Inflammatory macrophage treated with lipopolysaccharide for 4 hours (primary cell): Measurements from ENCODE around the gene REEP2.
"Not testable (repeated sequence)": the region's sequence is repeated elsewhere in the genome, so short reads cannot be mapped to it uniquely, and the experiment has no call there.

Experiments used
- DNase-seq: peaks from one replicate; pipeline ENCODE4 v3.0.0-alpha.2; 2020

Gene REEP2

GRCh38 chr5:138438724-138439476 lies at the start of gene REEP2:
Gene REEP2 (plus strand): TSS chr5:138439057. CDS start chr5:138439209, 152 bp downstream.
- DNase-seq: peak; percentile 49

GRCh38 chr5:138389332-138389731 lies 49.5 kb upstream of the REEP2 start:
- no peak for DNase-seq

DNA sequence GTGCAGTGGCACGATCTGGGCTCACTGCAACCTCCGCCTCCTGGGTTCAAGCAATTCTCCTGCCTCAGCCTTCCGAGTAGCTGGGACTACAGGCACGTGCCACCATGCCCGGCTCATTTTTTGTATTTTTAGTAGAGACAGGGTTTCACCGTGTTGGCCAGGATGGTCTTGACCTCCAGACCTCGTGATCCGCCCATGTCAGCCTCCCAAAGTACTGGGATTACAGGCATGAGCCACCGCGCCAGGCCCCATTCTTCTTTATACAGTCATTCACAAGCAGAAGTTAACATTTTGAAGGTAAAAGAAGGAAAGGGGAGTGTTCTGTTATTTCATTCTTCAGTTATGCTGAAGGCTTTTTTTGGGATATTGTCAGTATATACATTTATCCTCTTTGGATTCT lies 48.9 kb upstream of the REEP2 start:
- DNase-seq: not testable (repeated sequence)

GRCh38 chr5:138391859-138392386 lies 46.9 kb upstream of the REEP2 start:
- no peak for DNase-seq

DNA sequence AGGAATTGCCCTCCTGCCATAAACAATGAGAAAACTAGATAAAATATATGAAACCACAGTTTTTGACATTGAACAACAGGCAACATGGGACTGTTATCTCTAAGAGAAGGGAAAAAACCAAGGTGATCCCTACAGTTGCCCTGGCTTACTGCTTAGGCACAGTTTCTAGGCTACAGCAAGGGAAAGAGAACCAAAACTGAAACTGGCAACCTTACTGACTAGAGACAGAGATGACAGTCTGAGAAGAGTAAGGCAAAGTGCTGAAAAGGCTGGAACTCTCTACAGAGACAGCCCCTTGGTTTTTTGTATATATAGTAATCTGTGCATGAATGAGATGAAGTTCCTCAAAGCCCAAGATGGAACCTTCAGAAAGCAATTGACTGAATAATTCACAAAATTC lies 36.2 kb upstream of the REEP2 start:
- DNase-seq: peak; percentile 20

DNA sequence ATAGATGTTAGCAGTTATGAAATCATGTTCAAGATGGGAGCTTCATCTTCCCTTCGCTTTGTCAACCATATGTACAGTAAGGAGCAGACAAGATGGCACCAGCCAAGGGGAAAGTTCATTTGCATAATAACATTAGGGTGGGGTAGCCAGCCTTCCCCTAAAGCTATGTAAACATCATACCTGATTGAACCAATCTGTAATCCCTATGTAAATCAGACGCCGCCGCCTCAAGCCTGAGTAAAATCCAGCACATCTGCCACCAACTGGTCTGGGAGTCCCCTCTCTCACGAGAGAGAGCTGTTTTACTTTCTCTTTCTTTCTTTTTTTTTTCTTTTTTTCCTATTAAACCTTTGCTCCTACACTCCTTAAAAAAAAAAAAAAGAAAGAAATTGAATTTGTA lies 30.8 kb upstream of the REEP2 start:
- peak; percentile 16 for DNase-seq

DNA sequence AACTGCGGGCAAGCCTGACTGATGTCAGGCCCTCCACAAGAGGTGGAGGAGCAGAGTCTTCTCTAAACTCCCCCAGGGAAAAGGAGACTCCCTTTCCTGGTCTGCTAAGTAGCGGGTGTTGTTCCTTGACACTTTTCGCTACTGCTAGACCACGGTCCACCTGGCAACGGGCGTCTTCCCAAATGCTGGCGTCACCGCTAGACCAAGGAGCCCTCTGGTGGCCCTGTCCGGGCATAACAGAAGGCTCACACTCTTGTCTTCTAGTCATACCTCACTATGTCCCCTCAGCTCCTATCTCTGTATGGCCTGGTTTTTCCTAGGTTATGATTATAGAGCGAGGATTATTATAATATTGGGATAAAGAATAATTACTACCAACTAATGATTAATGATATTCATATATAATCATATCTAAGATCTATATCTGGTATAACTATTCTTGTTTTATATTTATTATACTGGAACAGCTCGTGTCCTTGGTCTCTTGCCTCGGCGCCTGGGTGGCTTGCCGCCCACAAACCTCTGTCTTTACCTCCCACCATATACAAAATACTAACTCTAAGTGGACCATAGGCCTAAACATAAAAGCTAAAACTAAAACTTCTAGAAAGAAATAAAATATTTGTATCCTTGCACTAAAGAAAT lies 27.7 kb upstream of the REEP2 start:
- DNase-seq: peak; percentile 36

DNA sequence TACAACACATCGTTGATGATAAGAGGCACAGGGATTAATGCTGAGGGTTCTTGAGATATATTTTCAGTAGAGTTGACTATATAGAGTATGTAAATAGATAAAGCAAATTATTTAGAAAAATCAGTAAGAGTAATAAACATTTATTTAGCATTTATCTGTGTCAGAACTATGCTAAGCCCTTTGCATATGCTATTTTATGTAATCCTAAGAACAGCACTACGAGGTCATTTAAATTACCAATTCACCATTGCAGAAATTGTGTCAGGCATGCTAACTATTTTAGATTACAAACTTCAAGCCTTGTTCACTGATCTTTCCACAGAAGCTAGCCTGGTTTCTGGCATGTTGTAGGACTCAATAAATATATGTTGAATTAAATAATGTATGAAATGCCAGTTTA lies 20.4 kb upstream of the REEP2 start:
- no peak for DNase-seq

DNA sequence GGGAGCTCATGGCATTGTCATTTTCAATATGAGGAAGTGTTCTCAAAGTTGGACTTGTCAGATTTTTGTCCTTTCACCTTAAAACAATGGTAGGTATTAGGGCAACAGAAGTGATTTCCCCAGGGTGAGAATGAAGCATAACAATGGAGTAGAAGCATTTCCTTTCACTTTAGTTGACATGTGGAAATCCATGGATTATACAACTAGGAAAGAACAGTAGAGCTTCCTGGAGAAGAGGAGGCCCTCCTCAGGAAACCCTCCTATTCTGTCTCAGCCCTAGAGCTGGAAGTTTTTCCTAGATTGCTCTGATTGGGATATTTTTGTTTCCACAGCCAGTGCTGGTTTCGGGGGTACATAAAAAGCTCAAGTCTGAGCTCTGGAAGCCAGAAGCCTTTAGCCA lies 13.8 kb upstream of the REEP2 start:
- DNase-seq: no peak

- DNase-seq: no peak
These were observed 2.9 kb upstream of the REEP2 start for GRCh38 chr5:138435943-138436342.

DNA sequence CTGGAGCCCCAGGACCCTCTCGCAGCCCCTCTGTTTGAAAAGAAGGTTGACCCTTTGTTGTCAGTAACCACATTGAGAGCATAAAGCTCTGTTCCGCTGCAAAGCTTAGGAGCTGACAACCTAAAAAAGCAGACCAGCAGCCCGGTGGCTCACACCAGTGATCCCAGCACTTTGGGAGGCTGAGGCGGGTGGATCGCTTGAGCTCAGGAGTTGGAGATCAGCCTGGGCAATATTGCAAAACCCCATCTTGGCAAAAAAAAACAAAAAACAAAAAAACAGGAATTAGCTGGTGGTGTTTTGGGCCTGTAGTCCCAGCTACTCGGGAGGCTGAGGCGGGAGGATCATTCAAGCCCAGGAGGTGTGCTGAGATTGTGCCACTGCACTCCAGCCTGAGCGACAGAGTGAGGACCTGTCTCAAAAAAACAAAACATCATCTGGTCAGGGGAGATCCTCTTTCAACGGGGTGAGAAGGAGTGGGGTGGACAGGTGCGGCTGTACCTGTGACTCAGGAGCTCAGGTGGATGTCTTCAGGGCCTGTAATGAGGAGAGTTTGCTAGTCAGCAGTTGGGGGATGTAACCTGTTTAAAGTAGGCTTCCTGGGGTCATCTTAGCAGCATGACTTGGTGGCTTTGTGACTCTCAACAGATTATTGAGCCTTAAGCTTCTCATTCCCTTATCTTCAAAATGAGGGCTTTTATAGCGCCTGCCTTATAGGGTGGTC lies 694 bp upstream of the REEP2 start:
- DNase-seq: no peak

DNA sequence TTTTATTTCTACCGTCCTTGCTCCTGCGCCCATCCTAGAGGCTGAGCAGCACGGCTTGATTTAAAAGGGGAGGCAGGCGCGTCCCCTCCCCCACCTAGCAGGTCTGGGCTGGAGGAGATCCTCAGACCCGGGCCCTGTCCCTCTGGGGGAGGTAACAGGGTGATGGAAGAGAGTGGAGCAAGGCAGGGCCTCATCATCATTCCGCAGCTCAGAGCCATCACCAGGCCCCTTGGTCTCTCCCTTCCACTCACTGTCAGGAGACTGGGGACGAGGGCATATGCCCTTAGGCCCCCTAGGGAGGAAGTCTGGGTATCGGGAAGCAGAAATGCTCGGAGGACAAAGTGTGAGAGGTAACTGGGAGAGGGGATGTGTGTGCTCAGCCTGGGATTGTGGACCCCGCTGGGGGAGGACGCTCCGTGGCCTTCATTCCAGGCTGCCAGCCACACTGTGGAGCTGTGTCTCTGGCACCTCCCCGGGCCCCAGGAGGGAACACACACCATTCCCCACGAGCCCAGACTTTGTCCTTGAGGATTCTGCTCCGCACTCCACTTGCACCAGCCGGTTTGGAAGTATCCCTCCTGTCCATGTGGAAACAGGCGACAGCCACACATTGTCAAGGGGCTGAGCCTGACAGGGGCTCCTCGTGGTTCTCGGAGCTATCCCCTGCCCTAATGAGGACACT lies 761 bp downstream of the REEP2 start:
- no peak for DNase-seq

DNA sequence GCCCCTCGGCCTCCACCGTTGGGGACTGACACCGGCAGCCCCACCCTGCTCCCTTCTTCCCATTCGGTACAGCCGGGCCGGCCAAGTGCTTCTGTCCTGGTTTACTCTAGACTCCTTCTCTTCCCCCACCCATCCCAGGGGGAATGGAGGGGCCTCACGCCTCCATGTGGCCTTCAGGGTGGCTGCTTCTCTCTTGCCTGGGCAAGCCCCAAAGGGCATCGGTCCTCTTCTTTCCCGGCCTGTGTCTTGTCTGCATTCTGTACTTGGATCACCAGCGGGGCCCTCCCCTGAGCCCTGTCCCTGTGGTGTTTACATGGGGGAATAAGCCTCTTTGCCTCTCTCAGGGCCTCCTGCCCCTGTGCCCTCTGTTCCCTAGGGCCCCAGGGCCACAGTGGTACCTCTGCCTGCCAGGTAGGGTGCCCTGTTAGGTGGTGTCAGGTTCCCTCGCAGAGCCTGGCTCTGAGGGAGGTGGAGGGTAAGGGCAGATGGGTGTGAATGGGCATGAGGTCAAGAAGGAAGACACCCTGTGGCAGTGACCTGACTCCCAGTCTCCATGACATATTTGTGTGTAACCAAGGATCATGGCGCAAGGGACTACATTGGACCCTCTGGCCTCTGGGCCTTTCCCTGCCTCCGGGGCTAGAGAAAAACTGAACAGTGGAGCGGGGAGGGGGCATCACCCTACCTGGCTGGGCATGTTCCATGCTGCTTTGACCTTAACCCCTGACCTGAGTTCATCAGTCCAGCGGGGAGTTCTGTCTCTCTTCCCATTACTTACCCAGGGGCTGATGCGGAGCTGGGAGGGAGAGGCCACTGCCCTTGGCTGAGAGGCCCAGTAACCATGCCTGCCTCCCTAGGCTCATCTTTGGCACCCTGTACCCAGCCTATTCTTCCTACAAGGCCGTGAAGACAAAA lies 1.6 kb downstream of the REEP2 start:
- no peak for DNase-seq

DNA sequence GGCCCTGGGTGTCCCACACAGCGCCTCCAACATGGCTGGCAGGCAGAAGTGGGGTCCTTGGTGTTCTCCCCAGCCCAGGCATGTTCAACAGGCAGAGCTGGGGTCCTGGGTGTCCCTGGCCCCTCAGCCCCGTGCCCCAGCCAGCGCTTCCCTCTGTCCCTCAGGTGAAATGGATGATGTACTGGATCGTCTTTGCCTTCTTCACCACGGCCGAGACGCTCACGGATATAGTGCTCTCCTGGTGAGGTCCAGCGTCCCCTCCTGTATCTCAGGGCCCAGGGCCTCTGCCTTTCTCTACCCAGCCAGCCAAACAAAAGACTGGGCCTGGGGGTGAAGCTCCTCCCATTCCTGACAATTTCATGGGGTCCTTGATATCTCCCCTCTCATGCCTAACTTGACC lies 2.4 kb downstream of the REEP2 start:
- DNase-seq: no peak

DNA sequence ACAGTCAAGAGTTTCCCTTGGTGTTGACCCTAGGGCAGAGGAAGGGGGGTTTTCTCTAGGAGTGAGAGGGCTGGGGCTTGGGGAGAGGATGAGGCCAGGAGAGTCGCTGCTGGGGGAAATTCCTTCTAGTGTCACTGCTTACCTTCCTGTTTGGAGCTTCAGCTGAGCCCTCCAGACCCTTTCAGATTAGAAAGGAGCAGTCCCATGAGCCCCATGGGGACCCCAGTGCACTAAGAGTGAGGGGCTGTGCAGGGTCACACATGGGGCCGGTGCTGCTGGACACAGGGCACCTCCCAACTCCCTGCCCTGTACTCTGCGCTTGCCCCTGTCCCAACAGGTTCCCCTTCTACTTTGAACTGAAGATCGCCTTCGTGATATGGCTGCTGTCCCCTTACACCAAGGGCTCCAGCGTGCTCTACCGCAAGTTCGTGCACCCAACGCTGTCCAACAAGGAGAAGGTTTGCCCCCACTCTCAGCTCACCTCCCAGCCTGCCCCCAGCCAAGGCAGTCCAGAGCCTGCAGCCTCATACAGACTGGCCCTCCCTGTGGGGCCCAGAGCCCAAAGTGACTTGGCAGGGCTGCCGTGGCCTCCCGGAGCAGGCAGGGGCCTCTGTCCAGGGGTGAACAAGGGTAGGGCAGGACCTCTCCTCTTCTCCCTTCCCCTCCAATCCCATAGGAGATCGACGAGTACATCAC lies 5.4 kb downstream of the REEP2 start:
- no peak for DNase-seq

DNA sequence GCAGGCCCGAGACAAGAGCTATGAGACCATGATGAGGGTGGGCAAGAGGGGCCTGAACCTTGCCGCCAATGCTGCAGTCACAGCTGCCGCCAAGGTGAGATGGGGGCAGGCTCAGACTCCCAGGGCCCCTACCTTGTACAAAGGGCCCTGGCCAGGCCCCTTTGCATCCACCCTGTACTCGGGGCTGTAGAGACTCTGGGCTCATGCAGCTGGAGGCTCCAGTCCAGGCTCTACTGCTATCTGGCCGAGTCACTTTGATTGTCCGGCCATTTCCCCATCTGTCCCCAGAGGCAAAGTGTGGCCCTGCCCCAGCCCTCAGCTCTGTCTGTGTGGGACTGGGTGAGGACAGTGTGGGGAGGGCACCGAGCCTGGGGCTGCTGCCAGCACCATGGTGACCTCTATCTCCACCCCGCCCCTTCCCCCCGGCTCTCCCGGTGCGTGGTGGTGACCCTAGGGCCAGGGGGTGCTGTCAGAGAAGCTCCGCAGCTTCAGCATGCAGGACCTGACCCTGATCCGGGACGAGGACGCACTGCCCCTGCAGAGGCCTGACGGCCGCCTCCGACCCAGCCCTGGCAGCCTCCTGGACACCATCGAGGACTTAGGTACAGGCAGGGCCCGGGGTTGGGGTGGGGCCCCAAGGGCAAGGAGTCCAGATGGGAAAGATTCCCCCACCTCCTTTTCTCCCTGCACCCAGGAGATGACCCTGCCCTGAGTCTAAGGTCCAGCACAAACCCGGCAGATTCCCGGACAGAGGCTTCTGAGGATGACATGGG lies 6.1 kb downstream of the REEP2 start:
- DNase-seq: no peak

GRCh38 chr5:138445547-138446271 lies 6.9 kb downstream of the REEP2 start:
- no peak for DNase-seq

DNA sequence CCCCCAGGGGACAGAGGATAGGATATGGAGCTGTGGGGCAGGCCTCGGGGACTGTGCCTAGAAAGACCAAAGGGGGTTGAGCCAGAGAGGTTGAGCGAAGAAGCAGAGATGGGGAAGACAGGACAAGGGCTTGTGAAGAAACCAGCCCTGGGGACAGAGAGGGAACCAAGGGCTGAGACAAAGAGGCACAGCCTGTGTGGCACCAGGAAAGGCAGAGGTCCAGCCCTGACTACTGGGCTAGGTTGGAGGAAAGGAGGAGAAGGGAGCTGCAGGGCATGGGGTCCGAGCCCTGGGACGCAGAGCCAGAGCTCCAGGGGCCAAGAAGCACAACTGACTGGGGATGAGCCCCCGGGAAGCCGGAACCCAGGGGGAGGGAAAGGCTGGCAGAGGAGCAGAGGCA lies 9.2 kb downstream of the REEP2 start:
- no peak for DNase-seq

DNA sequence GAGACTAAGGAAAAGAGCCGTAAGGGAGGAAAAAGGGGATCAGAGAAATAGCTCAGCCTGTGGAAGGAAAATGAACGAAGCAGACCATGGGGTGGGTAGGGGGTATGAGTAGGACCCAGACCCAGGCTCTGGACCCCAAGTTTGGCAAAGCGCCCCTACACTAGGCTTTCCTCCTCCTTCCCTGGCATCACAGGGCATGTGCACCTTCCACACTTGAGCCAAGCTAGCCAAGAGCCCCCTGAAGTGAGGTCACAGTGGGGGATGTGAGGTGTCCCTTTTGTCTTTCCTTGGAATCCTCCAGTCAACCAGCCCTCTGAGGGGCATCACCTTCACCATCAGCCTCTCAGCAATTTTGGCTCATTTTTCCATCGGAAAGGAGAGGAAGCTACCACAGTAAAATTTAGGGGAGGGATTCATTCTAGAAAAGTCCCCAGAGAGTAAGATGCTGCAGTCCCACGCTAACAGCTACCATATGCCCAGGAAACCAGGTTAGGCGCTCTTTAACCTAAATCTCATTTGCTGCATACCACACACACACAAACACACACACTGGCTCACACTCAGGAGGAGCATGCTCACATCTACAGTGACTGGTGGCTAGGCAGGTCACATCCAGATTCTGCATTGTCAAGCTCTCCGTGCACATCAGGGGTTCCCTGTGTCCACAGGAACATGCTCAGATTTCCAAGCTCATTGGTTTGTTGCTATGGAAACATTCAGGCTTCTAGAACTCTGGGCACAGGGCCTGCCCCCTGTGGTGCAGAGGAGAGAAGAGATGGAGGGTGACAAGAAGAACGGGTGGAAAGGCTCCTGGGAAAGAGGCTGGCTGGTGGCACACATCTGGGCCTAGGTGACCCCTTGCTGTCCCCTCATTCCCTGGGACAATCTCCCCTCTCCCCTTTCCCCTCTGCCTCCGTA lies 9.9 kb downstream of the REEP2 start:
- no peak for DNase-seq
